Measurements from ENCODE around the gene TMC8. TPM values are rescaled to one million over a fixed set of nuclear protein-coding genes. Genes with fewer than 3 reads are reported as not detected.

Gene TMC8
- total and polyA plus RNA-seq, 2 donors (not counting 3 experiments of a cell fraction or from before 2014, with no cell fraction given) = 0.07 to 1.3 TPM

- no TSS peak for BruUV-seq (replicated peaks)
- FAIRE-seq (no peak), DNase-seq (ENCODE audit: low read depth, low spot score) (no peak)
- ChIA-PET CTCF (interaction anchor here (0.5 to 2.9 kb wide), 4 partner anchors 9 to 27 kb away, joined by 3 to 14 read pairs (median 4); no protein-coding TSS in a partner anchor), POLR2A (no interaction called here)
- Histone ChIP-seq H4K20me1 (replicated peaks; ENCODE audit: control insufficient read depth, extremely low read depth, insufficient read depth, low read length) (no peaks in the 10 kb centered on the region), H3K79me2 (ENCODE audit: control insufficient read depth, insufficient read depth, low read length) (no peaks in the 10 kb centered on the region), H3K36me3 (ENCODE audit: control insufficient read depth in 2 of 2, extremely low read depth in 1 of 2, insufficient read depth in 2 of 2, low read length in 2 of 2) (peaks cover 0 to 13% of the 10 kb centered on the region in 2 experiments), H2AFZ (ENCODE audit: low read depth, low read length) (no peak overlapping the region), H3K27ac (ENCODE audit: insufficient read depth, low read depth, low read length) (no peak overlapping the region), H3K4me1 (ENCODE audit: control insufficient read depth, extremely low read depth, insufficient read depth, low read length) (peaks cover 26% of the 10 kb centered on the region), H3K9me3 (replicated peaks; ENCODE audit: control insufficient read depth, insufficient read depth, low read length) (no peaks in the 10 kb centered on the region), H3K4me2 (ENCODE audit: insufficient read depth, low read length) (no peak overlapping the region), H3K9ac (replicated peaks; ENCODE audit: extremely low read depth, insufficient read depth, low read length) (no peak overlapping the region), H3K4me3 (replicated peaks in 1 of 3; ENCODE audit: insufficient read depth in 1 of 3, low read depth in 1 of 3, low read length in 3 of 3) (no peak overlapping the region), H3K27me3 (ENCODE audit: control insufficient read depth in 2 of 2, insufficient read depth in 2 of 2, low read length in 2 of 2) (no peaks in the 10 kb centered on the region), H3K9me1 (replicated peaks; ENCODE audit: control insufficient read depth, extremely low read depth, insufficient read depth, low read length) (no peaks in the 10 kb centered on the region)
- no peak for TF ChIP-seq POLR2AphosphoS5 (IDR thresholded peaks at IDR 0.05; ENCODE audit: insufficient read depth, low read depth, low read length)
- no peak for TF ChIP-seq CTCF (IDR thresholded peaks at IDR 0.05; ENCODE audit: extremely low read depth in 1 of 2, insufficient read depth in 1 of 2, low read depth in 1 of 2, low read length in 2 of 2)
- no peak for TF ChIP-seq MYC (IDR thresholded peaks at IDR 0.05; ENCODE audit: low read depth, low read length)
- no peak for TF ChIP-seq JUN (IDR thresholded peaks at IDR 0.05; ENCODE audit: borderline replicate concordance, insufficient read depth, insufficient read length, low read depth)
- TF ChIP-seq GATA2 (IDR thresholded peaks at IDR 0.05; ENCODE audit: insufficient read depth, insufficient read length, low read depth, low read length) = no peak
- TF ChIP-seq EZH2 (IDR thresholded peaks at IDR 0.05; ENCODE audit: borderline replicate concordance, low read depth, low read length, severe bottlenecking) = no peak
- TF ChIP-seq FOS (IDR thresholded peaks at IDR 0.05; ENCODE audit: borderline replicate concordance, insufficient read depth, low read length) = no peak
- TF ChIP-seq, protein P1, sequence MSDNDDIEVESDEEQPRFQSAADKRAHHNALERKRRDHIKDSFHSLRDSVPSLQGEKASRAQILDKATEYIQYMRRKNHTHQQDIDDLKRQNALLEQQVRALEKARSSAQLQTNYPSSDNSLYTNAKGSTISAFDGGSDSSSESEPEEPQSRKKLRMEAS (IDR thresholded peaks at IDR 0.05; ENCODE audit: insufficient read depth, insufficient read length) = no peak
- no peak for TF ChIP-seq POLR2A (IDR thresholded peaks at IDR 0.05; ENCODE audit: low read depth, low read length)
- intact Hi-C loops (cut with micrococcal nuclease) = loop anchor here (5.0 kb wide), 1 partner anchor 126 kb away; no protein-coding TSS in a partner anchor
- dilution Hi-C loops (cut with MboI; ENCODE audit: extremely low pct_ligation_motif_present, low sequenced_read_pairs) = no loop called here
Observed at GRCh38 chr17:78125976-78126894, 4.3 kb upstream of the TMC8 start.
